GM19397 (cell line): ENCODE data around the gene SORL1.
"Not testable (repeated sequence)": the region's sequence is repeated elsewhere in the genome, so short reads cannot be mapped to it uniquely, and the experiment has no call there.

Source experiments
- ATAC-seq: cut with Tn5 transposase; IDR thresholded peaks from one replicate; pipeline ENCODE4 v1.9.1; 2021; ENCODE audit warnings: mild to moderate bottlenecking, moderate library complexity; ENCODE audit not compliant: unreplicated experiment

The SORL1 gene, protein sequence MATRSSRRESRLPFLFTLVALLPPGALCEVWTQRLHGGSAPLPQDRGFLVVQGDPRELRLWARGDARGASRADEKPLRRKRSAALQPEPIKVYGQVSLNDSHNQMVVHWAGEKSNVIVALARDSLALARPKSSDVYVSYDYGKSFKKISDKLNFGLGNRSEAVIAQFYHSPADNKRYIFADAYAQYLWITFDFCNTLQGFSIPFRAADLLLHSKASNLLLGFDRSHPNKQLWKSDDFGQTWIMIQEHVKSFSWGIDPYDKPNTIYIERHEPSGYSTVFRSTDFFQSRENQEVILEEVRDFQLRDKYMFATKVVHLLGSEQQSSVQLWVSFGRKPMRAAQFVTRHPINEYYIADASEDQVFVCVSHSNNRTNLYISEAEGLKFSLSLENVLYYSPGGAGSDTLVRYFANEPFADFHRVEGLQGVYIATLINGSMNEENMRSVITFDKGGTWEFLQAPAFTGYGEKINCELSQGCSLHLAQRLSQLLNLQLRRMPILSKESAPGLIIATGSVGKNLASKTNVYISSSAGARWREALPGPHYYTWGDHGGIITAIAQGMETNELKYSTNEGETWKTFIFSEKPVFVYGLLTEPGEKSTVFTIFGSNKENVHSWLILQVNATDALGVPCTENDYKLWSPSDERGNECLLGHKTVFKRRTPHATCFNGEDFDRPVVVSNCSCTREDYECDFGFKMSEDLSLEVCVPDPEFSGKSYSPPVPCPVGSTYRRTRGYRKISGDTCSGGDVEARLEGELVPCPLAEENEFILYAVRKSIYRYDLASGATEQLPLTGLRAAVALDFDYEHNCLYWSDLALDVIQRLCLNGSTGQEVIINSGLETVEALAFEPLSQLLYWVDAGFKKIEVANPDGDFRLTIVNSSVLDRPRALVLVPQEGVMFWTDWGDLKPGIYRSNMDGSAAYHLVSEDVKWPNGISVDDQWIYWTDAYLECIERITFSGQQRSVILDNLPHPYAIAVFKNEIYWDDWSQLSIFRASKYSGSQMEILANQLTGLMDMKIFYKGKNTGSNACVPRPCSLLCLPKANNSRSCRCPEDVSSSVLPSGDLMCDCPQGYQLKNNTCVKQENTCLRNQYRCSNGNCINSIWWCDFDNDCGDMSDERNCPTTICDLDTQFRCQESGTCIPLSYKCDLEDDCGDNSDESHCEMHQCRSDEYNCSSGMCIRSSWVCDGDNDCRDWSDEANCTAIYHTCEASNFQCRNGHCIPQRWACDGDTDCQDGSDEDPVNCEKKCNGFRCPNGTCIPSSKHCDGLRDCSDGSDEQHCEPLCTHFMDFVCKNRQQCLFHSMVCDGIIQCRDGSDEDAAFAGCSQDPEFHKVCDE (N-terminal part only)

DNA sequence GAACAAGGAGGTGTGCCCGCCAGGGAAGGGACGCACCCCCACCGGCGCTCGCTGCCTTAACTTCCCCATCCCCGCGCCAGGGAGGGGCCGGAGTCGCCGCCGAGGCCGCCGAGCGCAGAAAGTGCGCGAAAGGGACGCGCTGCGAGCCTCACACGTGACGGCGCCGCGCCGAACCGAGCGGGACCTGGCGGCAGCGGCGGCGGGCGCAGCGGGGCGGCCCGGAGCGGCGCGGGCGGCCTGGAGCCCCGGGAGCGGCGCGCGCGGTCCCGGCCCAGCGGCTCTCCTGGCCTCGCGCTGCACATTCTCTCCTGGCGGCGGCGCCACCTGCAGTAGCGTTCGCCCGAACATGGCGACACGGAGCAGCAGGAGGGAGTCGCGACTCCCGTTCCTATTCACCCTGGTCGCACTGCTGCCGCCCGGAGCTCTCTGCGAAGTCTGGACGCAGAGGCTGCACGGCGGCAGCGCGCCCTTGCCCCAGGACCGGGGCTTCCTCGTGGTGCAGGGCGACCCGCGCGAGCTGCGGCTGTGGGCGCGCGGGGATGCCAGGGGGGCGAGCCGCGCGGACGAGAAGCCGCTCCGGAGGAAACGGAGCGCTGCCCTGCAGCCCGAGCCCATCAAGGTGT lies at the start of gene SORL1:
TSS of gene SORL1 (plus strand) at position 329 of the 623 bp plus-strand sequence. CDS start at position 347, 18 bp downstream.
- ATAC-seq = peak; percentile 51

DNA sequence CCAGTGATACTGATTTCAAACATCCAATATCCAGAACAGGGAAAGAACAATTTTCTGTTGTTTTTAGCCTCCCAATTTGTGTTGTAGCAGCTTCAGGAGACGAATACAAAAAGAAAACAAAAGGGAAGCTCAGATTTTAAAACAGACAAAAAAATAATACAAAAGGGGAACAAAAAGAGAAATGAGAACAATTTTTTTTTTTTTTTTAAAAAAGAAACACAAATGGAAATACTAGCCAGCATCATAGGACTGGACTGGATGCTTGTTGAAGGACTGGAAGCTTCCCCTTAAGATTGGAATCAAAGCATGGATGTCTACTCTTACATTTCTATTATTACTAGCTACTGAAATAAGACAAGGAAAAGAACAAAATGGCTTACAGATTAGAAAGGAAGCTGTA lies 46.5 kb upstream of the SORL1 start:
- no peak for ATAC-seq

GRCh38 chr11:121406291-121406690 lies 45.8 kb upstream of the SORL1 start:
- no peak for ATAC-seq

DNA sequence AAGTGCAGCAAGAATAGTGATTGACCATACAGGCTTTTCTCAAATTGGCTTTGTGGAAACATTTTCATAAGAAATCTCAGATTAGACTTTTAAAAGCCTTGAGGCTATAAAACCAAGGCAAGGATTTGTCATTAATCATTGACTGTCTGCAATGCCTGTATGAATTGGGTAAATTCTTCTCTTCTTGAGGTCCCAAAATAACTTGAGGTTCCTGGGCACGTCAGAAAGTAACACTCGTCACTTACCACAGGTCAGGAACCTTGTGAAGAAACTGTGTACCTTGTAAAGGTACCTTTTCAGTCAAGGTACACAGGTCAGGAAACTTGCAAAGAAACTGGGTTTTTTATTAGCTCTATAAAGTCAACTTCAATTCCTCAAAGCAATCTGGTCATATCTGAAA lies 43.3 kb upstream of the SORL1 start:
- ATAC-seq = no peak

DNA sequence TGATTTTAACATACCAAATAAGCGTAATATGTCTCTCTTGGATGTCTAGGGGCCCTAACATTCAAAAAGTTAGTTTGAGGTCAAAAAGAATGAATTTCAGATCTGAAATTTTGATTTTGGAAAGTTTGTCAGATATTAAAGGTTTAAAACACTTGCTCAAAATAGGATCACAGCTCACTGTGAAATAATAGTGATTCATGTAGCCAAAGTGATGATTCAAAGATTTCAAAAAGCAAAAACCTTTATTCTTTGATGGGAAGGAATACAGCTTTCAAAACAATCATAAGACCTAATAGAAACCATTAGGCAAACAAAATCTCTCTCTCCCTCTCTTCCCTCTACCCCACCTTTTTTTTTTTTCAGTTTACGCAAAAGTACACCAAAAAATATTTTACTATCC lies 42.1 kb upstream of the SORL1 start:
- not testable (repeated sequence) for ATAC-seq

- not testable (repeated sequence) for ATAC-seq
Measured at GRCh38 chr11:121411330-121411729, 40.8 kb upstream of the SORL1 start.

- ATAC-seq = no peak
Measured at GRCh38 chr11:121412000-121412587, 40.0 kb upstream of the SORL1 start.

- no peak for ATAC-seq
Measured at GRCh38 chr11:121412711-121413415, 39.3 kb upstream of the SORL1 start.

GRCh38 chr11:121414141-121414913 lies 37.8 kb upstream of the SORL1 start:
- no peak for ATAC-seq

GRCh38 chr11:121415856-121416255 lies 36.3 kb upstream of the SORL1 start:
- no peak for ATAC-seq

- no peak for ATAC-seq
Measured at GRCh38 chr11:121417055-121417551, 35.0 kb upstream of the SORL1 start.

DNA sequence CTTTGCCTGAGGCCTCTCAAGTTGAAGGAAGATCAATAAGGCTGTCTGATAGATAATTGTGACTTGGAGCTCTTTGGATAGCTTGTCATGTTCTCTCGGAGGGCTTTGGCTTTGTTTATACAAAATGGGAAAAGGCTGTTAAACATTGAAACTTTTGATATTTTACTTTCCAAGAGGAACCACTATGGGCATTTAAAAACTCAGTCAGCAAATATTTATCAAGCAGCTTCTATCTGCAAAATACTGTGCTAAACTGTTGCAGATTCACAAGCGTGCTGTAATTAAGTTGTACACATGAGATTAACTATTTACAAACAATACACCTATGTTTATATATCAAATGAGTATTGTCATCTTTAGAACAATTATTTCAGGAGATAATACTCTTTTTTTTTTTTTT lies 34.5 kb upstream of the SORL1 start:
- no peak for ATAC-seq

- ATAC-seq = no peak
Measured at GRCh38 chr11:121418625-121419114, 33.4 kb upstream of the SORL1 start.

DNA sequence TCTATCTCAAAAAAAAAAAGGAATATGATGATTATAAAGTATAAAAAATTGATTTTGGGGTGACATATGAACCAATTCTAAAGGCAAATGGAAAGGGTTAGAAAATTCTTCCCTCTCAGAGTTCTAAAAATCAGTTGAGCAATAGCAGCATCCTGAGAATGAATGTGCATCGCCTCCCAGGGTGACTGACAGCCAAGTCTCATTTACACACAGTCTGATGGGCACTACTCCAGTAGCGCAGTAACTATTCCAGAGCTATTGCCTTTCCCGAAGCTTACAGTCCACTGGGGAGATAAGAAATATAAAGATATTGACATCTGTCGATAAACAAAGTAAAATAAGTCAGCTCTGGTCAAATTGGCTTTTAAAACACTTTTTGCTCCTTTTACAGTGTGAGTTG lies 32.3 kb upstream of the SORL1 start:
- no peak for ATAC-seq

DNA sequence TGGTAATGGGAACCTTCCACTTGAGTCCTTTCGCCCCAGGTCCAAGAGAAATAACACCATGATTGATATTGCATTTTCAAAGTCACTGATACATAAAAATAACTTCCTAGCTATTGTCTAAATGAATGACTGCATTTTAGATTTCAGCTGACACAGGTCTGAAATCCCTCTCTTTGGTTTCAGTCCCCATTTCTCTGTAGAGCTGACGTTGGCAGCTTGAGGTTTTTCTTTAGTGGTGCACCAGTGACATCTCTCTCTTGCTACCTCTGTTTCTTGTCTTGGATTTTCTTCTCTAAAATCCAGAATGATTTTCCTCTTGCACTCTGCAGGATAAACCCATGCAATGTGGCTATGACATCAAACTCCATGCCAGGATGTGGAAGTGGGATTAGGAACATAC lies 31.7 kb upstream of the SORL1 start:
- no peak for ATAC-seq

DNA sequence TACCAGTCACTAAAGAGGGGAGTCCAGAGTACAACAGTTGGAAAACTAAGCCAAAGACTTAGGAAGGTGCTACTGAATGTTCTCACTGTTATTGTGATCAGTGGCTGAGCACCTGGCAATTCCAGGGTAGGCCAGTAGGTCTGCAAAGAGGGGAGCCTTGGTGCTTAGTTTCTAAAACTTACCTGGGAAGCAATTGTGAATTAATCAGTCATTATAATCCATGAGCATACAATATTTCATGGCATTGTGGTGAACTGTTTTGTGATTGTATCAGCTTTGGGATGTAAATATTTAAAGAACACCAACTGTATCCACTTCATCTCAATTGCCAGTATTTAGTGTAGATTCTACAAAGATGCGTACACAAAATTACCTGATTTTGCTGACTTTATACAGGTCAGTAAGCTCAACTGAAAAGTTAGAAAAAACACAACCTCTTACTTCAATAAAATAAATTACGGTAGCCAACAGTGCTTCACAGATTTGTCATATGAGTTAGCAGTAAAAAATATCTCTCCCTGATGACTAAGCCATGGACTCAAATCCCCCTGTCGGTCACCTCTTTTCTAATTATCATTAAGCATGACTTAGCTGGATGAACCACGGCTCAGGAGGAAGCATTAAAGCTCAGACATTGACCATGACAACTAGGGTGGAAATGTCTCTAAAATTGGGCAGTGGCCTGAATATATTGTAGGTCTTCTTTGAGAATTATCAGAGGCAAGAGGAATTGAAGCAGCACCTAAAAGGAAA lies 30.8 kb upstream of the SORL1 start:
- ATAC-seq = no peak

DNA sequence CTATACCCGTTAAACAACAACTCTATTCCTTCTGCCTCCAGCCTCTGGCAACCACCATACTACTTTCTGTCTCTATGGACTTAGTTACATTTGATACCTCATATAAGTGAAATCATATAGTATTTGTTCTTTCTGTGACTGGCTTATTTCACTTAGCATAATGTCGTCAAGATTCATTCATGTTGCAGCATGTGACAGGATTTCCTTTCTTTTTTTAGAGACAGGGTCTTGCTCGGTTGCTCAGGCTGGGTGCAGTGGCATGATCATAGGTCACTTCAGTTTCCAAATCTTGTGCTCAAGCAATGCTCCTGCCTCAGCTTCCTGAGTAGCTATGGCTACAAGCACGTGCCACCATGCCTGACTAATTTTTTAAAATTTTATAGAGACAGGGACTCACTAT lies 29.4 kb upstream of the SORL1 start:
- no peak for ATAC-seq

- no peak for ATAC-seq
Measured at GRCh38 chr11:121425828-121426227, 26.3 kb upstream of the SORL1 start.
